Thyroid gland (tissue), 4 donors: ENCODE data around the gene IFIT1. TPM values are rescaled to one million over a fixed set of nuclear protein-coding genes. Genes with fewer than 3 reads are reported as not detected.
A peak's percentile ranks its signal among the peaks of the same experiment; 100 is the strongest.

ENCODE experiments used
- DNase-seq, 2 donors: peaks; one replicate each; pipeline ENCODE4 v3.0.0-alpha.2; 2019
- H3K27ac ChIP-seq, 3 donors: fragments of 200-600 bp; sonication (generic); 1 replicate in 2 of 3; 2 replicates in 1 of 3; pipeline ENCODE4 v1.5.1; 2016 to 2019; ENCODE audit warnings: mild to moderate bottlenecking in 1 of 3, moderate library complexity in 1 of 3
- H3K27me3 ChIP-seq: fragments of 200-600 bp; sonication (generic); one replicate; pipeline ENCODE4 v1.5.1; 2019
- H3K36me3 ChIP-seq, 2 donors: fragments of 200-600 bp; sonication (generic); one replicate each; pipeline ENCODE4 v1.5.1; 2016 to 2019
- H3K4me1 ChIP-seq, 2 donors: fragments of 200-600 bp; sonication (generic); one replicate each; pipeline ENCODE4 v1.5.1; 2017 to 2019
- H3K4me3 ChIP-seq, 3 donors: fragments of 200-600 bp; sonication (generic); replicated peaks in 1 of 3; 1 replicate in 2 of 3; 2 replicates in 1 of 3; pipeline ENCODE4 v1.5.1; 2016; ENCODE audit warnings: mild to moderate bottlenecking in 1 of 3
- H3K9me3 ChIP-seq: fragments of 200-600 bp; sonication (generic); one replicate; pipeline ENCODE4 v1.5.1; 2017
- CTCF ChIP-seq, 6 experiments: fragments of 200-600 bp in 3 of 6; fragments of 450-650 bp in 3 of 6; sonication (generic) in 3 of 6; IDR thresholded peaks; one replicate each; pipeline ENCODE4 v1.5.1; 2016 to 2019; ENCODE audit warnings: antibody characterized with exemption in 6 of 6, mild to moderate bottlenecking in 2 of 6, inconsistent platforms in 1 of 6, moderate library complexity in 1 of 6
- POLR2A ChIP-seq, 2 donors: fragments of 450-650 bp; IDR thresholded peaks; one replicate each; pipeline ENCODE4 v1.6.1; 2017; ENCODE audit warnings: antibody characterized with exemption in 2 of 2, mild to moderate bottlenecking in 2 of 2, moderate library complexity in 1 of 2
- WGBS, 2 donors: methylation state at CpG; one replicate each; pipeline ENCODE4 v1.1.5; 2017; 5-methylcytosine and 5-hydroxymethylcytosine counted together
- intact Hi-C: fragments of 100-400 bp; cut with DNase I; formaldehyde crosslinking; loops from one replicate; pipeline ENCODE4 v1.15.1; 2023
- total RNA-seq, 4 donors: library from RNA; depleted of rRNA; stranded (reverse); fragments of >200 nt; gene quantifications; one replicate each; pipeline ENCODE4 v1.2.3, GENCODE V29; 2016

Gene IFIT1
- total RNA-seq, 4 donors from 2014 or later = 5.5 to 15.9 (median 10.0) TPM

- Histone ChIP-seq H3K36me3 (peaks cover 0 to 4% of the 10 kb centered on the region in 2 donors), H3K4me3 (no peak overlapping the region), H3K27me3 (no peaks in the 10 kb centered on the region), H3K9me3 (no peaks in the 10 kb centered on the region), H3K4me1 (peaks cover 13 to 33% of the 10 kb centered on the region in 2 donors), H3K27ac (no peak overlapping the region)
- WGBS, 2 donors = 51 to 61% methylated on average over 3 of the region's 3 CpGs
- TF ChIP-seq POLR2A (IDR thresholded peaks at IDR 0.05) (no peak), CTCF (IDR thresholded peaks at IDR 0.05) (peak in 3 of 6 experiments; percentile 9 to 34 (median 20))
- intact Hi-C loops = no loop called here
- DNase-seq = no peak
Observed at GRCh38 chr10:89419548-89419947, 27.1 kb downstream of the IFIT1 start.

- H3K27ac ChIP-seq = peak overlapping the region; percentile 64 to 78 (median 74)
- H3K36me3 ChIP-seq = peaks cover 0 to 4% of the 10 kb centered on the region in 2 donors
- no peak overlapping the region for H3K4me3 ChIP-seq
- no peaks in the 10 kb centered on the region for H3K9me3 ChIP-seq
- no peaks in the 10 kb centered on the region for H3K27me3 ChIP-seq
- intact Hi-C loops = no loop called here
- DNase-seq = peak; percentile 38 to 43
- peaks cover 13 to 25% of the 10 kb centered on the region in 2 donors for H3K4me1 ChIP-seq
- 41 to 52% methylated on average over 2 of the region's 2 CpGs for WGBS, 2 donors
- TF ChIP-seq CTCF (IDR thresholded peaks at IDR 0.05) (no peak), POLR2A (IDR thresholded peaks at IDR 0.05) (no peak)
Observed at GRCh38 chr10:89421018-89421476, 28.6 kb downstream of the IFIT1 start.

GRCh38 chr10:89425000-89425399 lies 32.6 kb downstream of the IFIT1 start:
- Histone ChIP-seq H3K9me3 (no peaks in the 10 kb centered on the region), H3K36me3 (no peaks in the 10 kb centered on the region), H3K27ac (no peak overlapping the region), H3K27me3 (no peaks in the 10 kb centered on the region), H3K4me1 (peaks cover 13 to 18% of the 10 kb centered on the region in 2 donors), H3K4me3 (no peak overlapping the region)
- DNase-seq = no peak
- intact Hi-C loops = loop anchor here (5.0 kb wide), 2 partner anchors 137 to 277 kb away; partner anchors contain the start of gene KIF20B
- 89 to 92% methylated on average over 5 of the region's 5 CpGs for WGBS, 2 donors
- no peak for TF ChIP-seq CTCF (IDR thresholded peaks at IDR 0.05)
- no peak for TF ChIP-seq POLR2A (IDR thresholded peaks at IDR 0.05)

GRCh38 chr10:89426230-89426868 lies 33.9 kb downstream of the IFIT1 start:
- Histone ChIP-seq H3K4me3 (no peak overlapping the region), H3K4me1 (peaks cover 4 to 13% of the 10 kb centered on the region in 2 donors), H3K36me3 (no peaks in the 10 kb centered on the region), H3K9me3 (no peaks in the 10 kb centered on the region), H3K27ac (no peak overlapping the region), H3K27me3 (no peaks in the 10 kb centered on the region)
- DNase-seq = no peak
- peak; percentile 46 to 91 (median 84) for TF ChIP-seq CTCF (IDR thresholded peaks at IDR 0.05)
- TF ChIP-seq POLR2A (IDR thresholded peaks at IDR 0.05) = no peak
- intact Hi-C loops = loop anchor here (5.0 kb wide), 2 partner anchors 136 to 276 kb away; partner anchors contain the start of gene KIF20B
- 53 to 56% methylated on average over 5 of the region's 5 CpGs for WGBS, 2 donors

- H3K36me3 ChIP-seq = no peaks in the 10 kb centered on the region
- TF ChIP-seq CTCF (IDR thresholded peaks at IDR 0.05) (no peak), POLR2A (IDR thresholded peaks at IDR 0.05) (no peak)
- peaks cover 5 to 13% of the 10 kb centered on the region in 2 donors for H3K4me1 ChIP-seq
- no peak overlapping the region for H3K4me3 ChIP-seq
- 85 to 96% methylated on average over 4 of the region's 4 CpGs for WGBS, 2 donors
- no peaks in the 10 kb centered on the region for H3K9me3 ChIP-seq
- no peak overlapping the region for H3K27ac ChIP-seq
- no peaks in the 10 kb centered on the region for H3K27me3 ChIP-seq
- intact Hi-C loops = loop anchor here (5.0 kb wide), 2 partner anchors 135 to 275 kb away; partner anchors contain the start of gene KIF20B
- no peak for DNase-seq
Observed at GRCh38 chr10:89427629-89428028, 35.2 kb downstream of the IFIT1 start.
